T-helper 22 cell (primary cell): ENCODE measurements around the gene ATP4B.
"Not testable (repeated sequence)": the region's sequence is repeated elsewhere in the genome, so short reads cannot be mapped to it uniquely, and the experiment has no call there.

Experiments used
- DNase-seq: peaks from one replicate; pipeline ENCODE4 v3.0.0-alpha.2; 2020; ENCODE audit warnings: low read depth

ATP4B gene

GRCh38 chr13:113625965-113626721 lies 31.9 kb downstream of the ATP4B start:
- no peak for DNase-seq

GRCh38 chr13:113624640-113625304 lies 33.2 kb downstream of the ATP4B start:
- DNase-seq, result not testable (repeated sequence)

- DNase-seq, result no peak
These were observed 33.8 kb downstream of the ATP4B start for GRCh38 chr13:113624235-113624587.

GRCh38 chr13:113623491-113624234 lies 34.3 kb downstream of the ATP4B start:
- DNase-seq, result no peak

GRCh38 chr13:113622791-113623490 lies 35.1 kb downstream of the ATP4B start:
- no peak for DNase-seq

- DNase-seq, result not testable (repeated sequence)
These were observed 35.9 kb downstream of the ATP4B start for GRCh38 chr13:113621986-113622550.

- not testable (repeated sequence) for DNase-seq
These were observed 36.5 kb downstream of the ATP4B start for GRCh38 chr13:113621498-113621897.

GRCh38 chr13:113621046-113621445 lies 37.0 kb downstream of the ATP4B start:
- DNase-seq, result no peak

GRCh38 chr13:113620036-113620796 lies 37.8 kb downstream of the ATP4B start:
- DNase-seq, result no peak

- DNase-seq, result no peak
These were observed 39.5 kb downstream of the ATP4B start for GRCh38 chr13:113618455-113618854.

- DNase-seq, result no peak
These were observed 40.0 kb downstream of the ATP4B start for GRCh38 chr13:113617961-113618360.

- no peak for DNase-seq
These were observed 40.8 kb downstream of the ATP4B start for GRCh38 chr13:113616991-113617749.

GRCh38 chr13:113616281-113616906 lies 41.6 kb downstream of the ATP4B start:
- no peak for DNase-seq

GRCh38 chr13:113613789-113614379 lies 44.1 kb downstream of the ATP4B start:
- DNase-seq, result no peak

GRCh38 chr13:113612607-113613006 lies 45.4 kb downstream of the ATP4B start:
- DNase-seq, result no peak

- no peak for DNase-seq
These were observed 46.0 kb downstream of the ATP4B start for GRCh38 chr13:113611996-113612395.

- no peak for DNase-seq
These were observed 47.7 kb downstream of the ATP4B start for GRCh38 chr13:113610266-113610665.

GRCh38 chr13:113609616-113610015 lies 48.4 kb downstream of the ATP4B start:
- no peak for DNase-seq

GRCh38 chr13:113608967-113609533 lies 48.9 kb downstream of the ATP4B start:
- no peak for DNase-seq
